GM12864 (cell line): ENCODE results near the gene COL2A1.

ENCODE experiments used
- DNase-seq: peaks from one replicate; pipeline ENCODE4 v3.0.0-alpha.2; 2011; ENCODE audit warnings: low read depth
- H3K4me3 ChIP-seq: 2 replicates; pipeline ENCODE4 v1.5.1; 2011; ENCODE audit warnings: mild to moderate bottlenecking, low read depth, low read length, control low read depth
- CTCF ChIP-seq: IDR thresholded peaks from 2 replicates; pipeline ENCODE4 v1.5.1; 2011; ENCODE audit warnings: low read depth, mild to moderate bottlenecking, moderate library complexity, low read length, control low read depth, inconsistent platforms; ENCODE audit errors: missing control alignments

The COL2A1 gene

GRCh38 chr12:47977772-47978597 lies 26.3 kb downstream of the COL2A1 start:
- no peak overlapping the region for H3K4me3 ChIP-seq
- TF ChIP-seq CTCF = no peak
- DNase-seq = no peak

DNA sequence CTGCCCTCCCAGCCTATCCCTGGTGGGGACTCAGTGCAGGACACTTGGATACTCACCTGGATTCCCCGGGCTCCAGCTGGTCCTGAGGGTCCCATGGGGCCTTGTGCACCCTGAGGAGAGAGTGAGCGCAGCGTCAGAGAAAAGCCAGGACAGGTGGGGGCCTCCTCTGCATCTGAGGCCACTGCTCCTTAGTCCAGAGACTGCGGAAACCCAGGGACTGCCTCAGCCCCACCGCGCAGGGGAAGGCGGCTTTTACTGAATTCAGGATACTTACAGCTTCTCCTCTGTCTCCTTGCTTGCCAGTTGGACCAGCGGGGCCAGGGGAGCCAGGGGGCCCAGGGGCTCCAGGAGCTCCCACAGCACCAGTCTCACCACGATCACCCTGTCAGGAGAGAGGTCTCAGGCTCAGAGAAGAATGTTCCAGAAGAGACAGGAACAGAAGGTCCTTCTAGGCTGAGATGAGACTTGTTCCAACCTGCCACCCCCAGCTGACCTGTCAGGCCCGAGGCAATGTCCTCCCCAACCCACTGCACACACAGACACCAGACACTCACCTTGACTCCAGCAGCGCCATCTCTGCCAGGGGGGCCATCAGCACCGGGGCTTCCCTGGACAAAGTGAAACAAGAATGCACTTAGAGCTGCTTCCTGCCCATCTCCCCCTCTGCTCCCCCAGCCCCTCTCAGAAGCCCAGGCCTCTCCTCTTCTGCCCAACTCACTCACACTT lies 27.1 kb downstream of the COL2A1 start:
- TF ChIP-seq CTCF = no peak
- H3K4me3 ChIP-seq = no peak overlapping the region
- no peak for DNase-seq

- no peak overlapping the region for H3K4me3 ChIP-seq
- no peak for TF ChIP-seq CTCF
- no peak for DNase-seq
Observed at GRCh38 chr12:47975816-47976215, 28.5 kb downstream of the COL2A1 start.

DNA sequence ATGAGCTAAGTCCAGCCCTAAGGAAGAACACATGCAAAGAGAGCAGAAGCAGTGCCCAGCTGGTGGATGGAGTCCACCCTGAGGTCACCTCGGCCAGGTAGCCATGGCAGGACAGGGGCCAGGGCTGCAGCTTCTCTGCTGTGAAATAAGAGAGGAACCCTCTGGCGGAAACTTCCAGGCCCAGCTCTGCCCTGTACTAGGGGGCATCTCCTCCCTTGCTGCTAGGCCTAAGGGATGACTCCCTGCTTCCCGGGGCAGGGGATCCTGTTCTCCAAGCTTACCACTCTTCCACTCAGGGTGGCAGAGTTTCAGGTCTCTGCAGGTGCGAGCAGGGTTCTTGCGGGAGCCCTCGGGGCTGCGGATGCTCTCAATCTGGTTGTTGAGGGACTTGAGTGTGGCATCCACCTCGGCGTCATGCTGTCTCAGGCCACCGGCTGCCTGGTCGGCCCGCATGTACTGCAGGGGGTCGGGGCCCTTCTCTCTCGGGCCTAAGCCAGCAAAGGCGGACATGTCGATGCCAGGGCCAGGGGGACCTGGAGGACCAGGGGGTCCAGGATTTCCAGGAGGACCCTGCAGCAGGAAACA lies 29.1 kb downstream of the COL2A1 start:
- no peak overlapping the region for H3K4me3 ChIP-seq
- no peak for DNase-seq
- TF ChIP-seq CTCF = no peak

- H3K4me3 ChIP-seq = no peak overlapping the region
- TF ChIP-seq CTCF = no peak
Observed at GRCh38 chr12:47973870-47974269, 30.4 kb downstream of the COL2A1 start.

DNA sequence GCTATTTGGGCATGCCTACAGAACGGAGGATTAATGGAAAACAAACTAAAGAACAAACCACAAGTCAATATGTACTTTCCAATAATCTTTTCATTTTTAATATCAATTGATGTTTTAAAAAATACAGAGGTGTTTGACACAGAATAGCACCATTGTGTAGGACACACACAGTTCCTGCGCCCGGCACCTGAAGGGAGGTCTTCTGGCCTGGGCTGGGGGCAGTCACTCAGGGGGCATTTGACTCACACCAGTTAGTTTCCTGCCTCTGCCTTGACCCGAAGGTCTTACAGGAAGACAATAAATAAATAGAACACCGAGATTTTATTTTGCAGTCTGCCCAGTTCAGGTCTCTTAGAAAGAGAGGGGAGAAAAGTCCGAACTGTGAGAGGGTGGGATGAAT lies 31.4 kb downstream of the COL2A1 start:
- no peak for DNase-seq
- TF ChIP-seq CTCF = no peak

More at GRCh38 chr12:47973870-47974269, 30.4 kb downstream of the COL2A1 start:
- no peak for DNase-seq

More for the DNA sequence above, 31.4 kb downstream of the COL2A1 start:
- no peak overlapping the region for H3K4me3 ChIP-seq
